NCI-H82 treated with DMSO at 0.1 percent for 48 hours (cell line): ENCODE results near the gene UBE2D3.
"Not testable (repeated sequence)": the region's sequence is repeated elsewhere in the genome, so short reads cannot be mapped to it uniquely, and the experiment has no call there.

Experiments
- DNase-seq: peaks from one replicate; lab custom pipeline; 2025; ENCODE audit not compliant: unreplicated experiment; lab: John Stamatoyannopoulos, UW

UBE2D3 gene

DNA sequence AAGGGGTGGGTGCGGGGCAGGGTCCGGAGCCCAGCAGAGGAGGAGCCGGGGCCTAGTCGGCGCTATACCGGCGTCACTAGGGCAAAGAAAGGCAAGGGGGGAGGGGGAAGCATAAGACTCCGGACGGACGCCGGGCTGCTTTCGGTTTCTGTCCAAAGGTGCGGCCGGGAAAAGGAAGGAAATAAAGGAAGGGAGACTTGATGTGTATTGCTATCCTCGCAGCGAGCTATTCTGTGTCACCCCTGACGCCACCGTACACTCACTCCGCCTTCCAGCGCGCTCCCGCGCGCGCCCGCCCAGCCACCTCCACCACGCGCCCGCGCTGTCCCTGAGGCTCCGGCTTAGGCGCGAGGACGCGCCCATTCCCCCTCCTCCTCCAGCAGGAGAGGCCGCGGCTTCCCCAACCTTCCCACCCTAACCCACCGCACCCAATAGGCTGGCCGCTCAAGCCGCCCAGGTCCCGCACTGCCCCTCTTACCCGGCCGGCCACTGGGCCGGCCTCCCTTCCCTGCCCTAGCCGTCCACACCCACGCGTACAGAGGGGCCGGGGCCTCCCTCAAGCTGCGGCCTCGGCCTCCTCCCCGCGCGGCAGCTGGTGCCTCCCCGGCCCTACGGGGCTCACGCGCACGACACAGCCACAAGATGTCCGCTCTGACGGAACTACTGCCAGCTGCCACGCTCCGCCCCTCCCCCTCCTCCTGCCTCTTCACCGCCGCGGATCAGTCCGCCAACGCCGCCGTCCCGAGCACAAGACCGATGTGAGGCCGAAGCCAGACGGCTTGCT, at the start of gene UBE2D3:
TSS of gene UBE2D3 (minus strand) at position 662 of the 784 bp plus-strand sequence. CDS start 1,043 bp downstream, outside the sequence.
- DNase-seq: peak; percentile 80

DNA sequence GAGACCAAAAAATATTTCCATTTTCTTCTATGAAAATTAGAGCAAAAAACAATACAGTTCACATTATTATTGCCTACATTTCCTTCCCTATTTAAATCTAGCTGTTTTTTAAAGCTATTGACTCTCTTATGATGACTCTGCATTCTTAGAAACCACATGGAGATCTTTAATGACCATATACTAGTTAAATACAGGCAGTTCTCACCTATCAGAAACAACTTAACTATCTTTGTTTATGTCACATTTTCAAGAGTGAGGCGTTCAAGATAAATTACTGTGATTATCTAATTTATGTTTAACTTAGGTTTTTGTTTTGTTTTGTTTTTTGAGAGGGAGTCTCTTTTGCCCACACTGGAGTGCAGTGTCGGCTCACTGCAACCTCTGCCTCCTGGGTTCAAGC, 44.4 kb upstream of the UBE2D3 start:
- no peak for DNase-seq

DNA sequence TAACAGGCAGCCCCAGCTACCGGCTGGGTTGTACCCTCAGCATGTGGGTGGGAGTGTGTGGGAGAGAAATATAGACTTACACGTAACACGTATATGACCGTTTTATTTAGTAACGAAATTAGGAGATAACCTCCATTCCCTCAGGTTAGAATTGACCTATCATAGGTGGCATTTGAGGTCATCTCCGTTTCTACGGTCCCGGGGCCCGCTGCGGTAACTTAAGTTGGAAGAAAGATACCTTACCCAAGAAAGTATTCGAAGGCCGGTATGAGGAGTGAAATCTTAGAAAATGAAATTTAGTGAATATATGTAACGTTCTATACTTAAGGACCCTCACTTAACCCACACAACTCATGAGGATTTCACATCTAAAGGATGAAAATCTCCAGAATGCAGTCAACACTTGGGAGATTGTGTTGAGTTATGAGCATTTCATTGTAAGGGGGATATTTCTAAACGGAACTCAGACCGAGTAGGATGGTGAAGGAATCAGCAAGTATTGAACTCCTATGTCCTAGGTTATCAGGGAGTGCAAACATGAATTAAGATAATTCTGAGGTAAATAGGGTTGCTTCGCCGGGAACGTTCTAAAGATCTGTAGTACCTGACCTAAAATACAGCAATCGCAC, 42.3 kb upstream of the UBE2D3 start:
- no peak for DNase-seq

DNA sequence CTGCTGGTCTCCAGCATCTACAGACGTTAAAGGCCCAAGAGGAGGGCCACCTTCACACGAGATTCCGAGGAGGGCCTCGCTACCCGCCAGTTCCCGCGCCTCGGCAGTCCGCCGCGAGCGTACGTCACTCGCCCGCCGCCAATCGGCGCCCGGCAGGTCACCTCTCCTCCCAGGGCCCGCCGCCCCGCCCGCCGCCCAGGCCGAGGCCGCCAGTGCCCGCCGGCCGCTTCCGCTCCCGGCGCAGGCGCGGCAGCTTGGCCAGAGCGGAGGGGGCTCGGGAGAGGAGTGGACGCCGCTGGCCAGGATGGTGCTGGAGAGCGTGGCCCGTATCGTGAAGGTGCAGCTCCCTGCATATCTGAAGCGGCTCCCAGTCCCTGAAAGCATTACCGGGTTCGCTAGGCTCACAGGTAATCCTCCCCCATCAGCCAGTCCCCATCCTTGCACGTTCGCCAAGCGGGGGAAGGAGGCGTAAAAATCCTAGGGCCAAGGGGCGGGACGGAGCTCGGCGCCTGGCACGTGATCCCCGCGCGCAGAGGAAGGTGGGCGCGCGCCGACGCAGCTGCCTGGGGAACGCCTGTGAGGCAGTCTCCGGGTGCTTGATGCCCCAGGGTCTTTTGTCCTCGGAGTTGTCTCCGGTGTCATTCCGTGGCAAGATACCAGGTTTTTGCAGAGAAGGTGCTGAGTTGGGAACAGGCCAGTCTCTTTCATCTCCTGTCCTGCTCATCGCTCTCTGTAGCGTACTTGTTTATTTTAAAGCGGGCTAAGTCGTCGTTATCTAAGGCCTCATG, 41.6 kb upstream of the UBE2D3 start, which contains the start of gene CISD2:
TSS of gene CISD2 (plus strand) at position 212 of the 788 bp plus-strand sequence. CDS start at position 305, 93 bp downstream.
- DNase-seq: peak; percentile 73

DNA sequence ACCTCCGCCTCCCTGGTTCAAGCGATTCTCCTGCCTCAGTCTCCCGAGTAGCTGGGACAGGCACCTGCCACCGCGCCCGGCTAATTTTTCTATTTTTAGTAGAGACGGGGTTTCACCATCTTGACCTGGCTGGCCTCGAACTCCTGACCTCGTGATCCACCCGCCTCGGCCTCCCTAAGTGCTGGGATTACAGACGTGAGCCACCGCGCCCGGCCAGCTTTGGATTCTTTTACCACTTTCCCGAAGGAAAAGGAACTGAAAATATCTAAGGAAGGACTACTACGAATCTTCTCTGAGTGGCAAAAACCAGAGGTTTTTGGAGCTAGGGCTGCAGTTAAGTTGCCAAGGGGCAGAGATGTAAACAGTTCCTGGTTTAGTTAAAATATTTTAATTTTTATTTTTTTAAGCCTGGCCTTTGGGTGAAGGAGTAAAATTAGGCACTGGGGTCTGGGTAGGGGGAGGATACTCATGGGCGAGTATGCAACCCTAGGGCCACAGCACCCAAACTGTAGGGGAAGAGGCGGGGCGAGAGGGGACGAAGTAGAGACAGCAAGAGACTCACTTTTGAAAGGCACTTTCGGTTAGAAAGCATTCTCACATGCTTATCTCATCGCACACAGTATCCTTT, 40.9 kb upstream of the UBE2D3 start:
- DNase-seq: peak; percentile 58

DNA sequence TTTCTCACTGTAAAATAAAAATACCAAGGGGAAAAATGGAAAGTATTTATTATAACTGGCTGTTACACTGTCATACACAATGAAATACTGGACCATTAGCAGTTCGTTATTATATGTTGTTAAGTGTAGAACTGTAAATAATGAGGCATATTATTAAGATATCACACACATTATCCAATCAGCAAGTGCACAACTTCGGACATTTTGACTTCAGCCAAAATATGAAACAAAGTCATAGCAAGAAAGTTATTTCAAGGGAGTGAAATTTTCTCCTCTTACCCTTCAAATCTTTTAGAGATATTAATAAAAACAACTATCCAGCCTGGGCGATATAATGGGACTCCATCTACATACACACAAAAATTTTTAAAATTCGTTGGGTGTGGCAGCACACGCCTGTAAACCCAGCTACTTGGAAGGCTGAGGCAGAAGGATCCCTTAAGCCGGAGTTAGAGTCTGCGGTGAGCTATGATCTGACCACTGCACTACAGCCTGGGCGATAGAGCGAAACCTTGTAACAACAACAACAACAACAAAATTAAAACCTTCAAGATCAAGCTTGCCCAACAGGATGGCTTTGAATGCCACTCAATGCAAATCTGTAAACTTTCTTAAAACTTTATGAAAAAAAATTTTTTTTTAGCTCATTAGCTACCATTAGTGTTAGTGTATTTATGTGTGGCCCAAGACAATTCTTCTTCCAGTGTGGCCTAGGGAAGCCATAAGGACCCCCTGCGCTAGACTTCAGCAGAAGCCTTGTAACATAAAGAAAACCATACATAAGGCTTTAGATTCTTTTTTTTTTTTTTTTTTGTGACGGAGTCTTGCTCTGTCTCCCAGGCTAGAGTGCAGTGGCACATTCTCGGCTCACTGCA, 40.2 kb upstream of the UBE2D3 start:
- DNase-seq: peak; percentile 1

DNA sequence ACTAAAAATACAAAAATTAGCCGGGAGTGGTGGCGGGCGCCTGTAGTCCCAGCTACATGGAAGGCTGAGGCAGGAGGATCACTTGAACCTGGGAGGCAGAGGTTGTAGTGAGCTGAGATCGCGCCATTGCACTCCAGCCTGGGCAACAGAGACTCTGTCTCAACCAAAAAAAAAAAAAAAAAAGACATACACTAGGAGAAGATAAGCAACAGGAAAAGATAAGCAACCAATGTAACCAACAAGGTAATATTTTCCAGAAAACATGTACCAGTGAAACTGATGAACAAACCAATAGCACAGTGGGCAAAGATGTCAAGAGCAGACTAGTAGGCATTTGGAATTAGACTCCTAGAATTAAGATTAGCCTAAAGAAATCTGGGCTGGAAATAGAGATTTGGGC, 38.0 kb upstream of the UBE2D3 start:
- not testable (repeated sequence) for DNase-seq

DNA sequence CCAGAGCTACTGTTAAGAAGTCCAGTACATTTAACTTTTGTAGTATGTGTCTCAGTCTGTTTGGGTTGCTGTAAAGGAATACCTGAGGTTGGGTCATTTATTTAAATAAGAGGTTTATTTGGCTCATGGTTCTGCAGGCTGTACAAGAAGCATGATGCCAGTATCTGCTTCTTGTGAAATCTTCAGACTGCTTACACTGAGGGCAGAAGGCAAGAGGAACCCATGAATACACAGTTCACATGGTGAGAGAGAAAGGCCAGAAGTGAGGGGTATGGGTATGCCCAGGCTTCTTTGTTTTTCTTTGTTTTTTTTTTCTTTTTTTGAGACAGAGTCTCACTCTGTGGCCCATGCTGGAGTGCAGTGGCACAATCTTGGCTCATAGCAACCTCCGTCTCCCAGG, 35.4 kb upstream of the UBE2D3 start:
- no peak for DNase-seq

DNA sequence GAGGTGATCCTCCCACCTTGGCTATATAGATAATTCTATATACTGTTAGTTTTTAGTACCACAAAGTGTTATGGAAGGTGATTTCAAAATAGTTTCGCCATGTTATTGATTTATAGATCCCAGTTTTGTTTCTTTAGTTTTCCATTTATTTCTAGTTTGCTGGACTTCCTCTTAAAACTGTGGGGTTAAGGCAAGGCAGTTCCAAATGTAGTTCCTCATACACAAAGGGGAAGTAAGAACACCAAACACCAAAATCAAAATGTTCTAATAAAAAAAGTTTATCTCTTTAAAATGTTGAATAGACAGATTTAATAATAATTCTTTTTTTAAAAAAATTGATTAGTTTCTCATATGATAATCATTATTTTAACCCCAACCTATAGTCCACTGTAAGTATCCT, 34.7 kb upstream of the UBE2D3 start:
- DNase-seq: no peak

DNA sequence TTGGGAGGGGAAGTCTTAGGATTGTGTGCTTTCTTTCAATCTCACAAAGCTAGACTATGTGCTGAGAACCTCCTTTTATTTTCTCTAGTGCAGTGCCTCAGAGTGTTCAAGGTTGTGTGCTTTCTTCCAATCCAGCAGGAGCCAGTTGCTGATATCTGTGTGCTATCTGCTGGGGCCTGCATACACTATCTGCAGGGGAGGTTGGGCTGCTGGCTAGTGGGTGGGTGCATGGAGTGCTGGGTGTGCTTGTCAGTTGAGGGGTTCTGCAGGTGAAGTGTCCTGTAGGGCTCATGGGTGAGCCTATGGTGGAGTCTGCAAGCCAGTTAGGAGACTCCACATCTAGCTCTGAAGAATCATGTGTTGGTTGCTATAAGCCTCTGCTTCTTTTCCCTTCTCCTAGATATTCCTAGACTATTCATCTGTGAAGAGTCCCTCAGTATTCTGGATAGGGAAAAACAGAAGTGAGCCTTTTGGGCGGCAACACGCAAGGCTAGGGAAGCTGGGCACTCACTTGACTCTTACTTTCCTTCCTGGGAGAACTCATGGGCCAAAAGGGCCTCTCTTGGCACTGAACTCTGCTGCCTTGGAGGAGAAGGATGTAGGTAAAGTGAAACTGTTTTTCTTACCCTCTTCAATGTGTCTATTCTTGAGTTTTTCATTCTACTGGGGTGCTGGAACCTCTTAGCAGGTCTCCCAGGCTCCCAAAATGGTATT, 33.4 kb upstream of the UBE2D3 start:
- DNase-seq: no peak

DNA sequence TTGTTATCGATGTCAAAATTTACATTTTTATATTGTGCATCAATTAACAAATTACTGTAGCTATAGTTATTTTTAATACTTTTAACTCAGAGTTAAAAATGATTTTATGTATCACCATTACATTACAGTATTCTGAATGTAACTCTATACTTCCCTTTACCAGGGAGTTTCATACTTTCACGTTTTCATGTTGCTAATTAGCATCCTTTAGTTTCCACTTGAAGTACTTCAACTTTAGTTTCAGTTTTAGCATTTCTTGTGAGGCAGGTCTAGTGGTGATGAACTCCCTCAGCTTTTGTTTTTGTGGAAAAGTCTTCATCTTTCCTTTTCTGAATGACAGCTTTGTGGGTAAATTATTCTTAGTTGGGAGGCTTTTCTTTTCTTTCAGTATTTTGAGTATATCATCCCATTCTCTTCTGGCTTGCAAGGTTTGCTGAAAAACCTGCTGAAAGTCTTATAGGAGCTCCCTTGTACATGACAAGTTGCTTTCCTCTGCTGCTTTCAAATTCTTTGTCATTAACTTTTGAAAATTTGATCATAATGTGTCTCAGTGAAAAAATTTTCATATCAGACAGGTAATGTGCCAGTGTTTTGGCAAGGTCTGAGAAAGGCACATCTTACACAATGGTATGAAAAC, 31.6 kb upstream of the UBE2D3 start:
- DNase-seq: no peak

DNA sequence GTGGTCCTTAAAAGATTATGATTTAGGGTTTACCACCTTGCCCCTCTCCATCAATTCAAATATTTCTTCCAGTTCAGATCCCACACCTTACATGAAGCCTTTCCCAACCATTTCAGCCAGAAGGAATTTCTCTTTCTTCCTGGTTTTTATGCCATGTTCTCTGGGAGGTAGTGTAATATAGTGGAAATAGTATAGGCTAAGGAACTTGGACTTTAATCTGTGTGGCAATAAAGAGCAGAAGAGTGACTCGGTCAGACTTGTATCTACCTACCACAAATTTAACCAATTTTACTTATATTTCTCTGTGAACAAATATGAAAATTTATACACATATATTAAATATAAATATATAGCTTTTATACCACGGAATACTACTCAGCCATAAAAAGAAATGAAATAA, 23.0 kb upstream of the UBE2D3 start:
- DNase-seq: no peak

DNA sequence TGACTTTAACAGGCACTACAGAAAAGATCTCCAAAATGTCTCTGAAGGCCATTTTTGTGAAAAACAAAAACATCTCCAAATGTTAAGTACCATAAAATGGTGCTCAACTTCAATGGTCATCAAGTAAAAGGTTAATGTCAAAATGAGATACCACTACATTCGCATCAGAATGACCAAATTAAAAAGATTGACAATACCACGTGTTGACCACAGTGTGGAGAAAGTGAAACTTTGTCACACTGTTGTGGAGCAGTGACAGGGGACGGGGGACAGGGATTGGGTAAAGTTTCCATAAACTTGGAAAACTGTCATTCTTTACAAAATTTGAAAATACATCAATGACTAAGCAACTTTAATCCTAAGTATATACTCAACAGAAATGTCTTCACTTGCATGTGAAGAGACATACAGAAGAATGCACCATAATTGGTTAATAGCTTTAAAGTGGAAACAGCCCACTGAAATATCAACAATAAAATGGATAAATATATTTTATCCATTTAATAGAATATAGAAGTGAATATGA, 22.3 kb upstream of the UBE2D3 start:
- no peak for DNase-seq

DNA sequence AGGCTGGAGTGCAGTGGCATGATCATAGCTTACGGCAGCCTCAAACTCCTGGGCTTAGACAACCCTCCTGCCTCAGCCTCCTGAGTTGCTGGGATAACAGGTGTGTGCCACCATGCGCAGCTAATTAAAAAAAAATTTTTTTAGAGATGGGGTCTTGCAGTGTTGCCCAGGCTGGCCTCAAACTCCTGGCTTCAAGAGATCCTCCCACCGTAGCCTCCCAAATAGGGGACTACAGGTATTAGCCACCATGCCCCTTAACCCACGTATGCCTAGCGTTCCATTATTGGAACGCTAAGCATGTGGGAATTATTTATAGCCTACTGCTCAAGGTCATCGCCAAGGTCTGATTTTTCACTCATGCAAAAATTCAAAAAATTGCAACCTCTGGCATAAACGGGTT, 20.3 kb upstream of the UBE2D3 start:
- DNase-seq: no peak

DNA sequence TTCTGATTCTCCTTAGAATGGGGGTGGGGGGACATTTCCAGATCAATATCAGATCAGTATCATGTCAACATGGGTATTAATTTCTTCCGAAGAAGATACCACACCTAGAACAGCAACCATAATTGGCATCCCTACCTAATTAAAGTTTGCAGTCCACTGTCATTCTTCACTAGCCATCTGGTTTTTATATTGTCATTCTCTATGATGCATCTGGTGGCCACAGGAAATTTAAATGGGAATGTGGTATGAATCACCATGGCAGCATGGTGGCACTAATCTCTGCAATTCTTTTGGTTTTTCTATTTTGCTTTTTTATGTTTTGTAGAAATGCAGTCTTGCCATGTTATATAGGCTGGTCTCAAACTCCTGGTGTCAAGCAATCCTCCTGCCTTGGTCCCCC, 16.6 kb upstream of the UBE2D3 start:
- DNase-seq: no peak

DNA sequence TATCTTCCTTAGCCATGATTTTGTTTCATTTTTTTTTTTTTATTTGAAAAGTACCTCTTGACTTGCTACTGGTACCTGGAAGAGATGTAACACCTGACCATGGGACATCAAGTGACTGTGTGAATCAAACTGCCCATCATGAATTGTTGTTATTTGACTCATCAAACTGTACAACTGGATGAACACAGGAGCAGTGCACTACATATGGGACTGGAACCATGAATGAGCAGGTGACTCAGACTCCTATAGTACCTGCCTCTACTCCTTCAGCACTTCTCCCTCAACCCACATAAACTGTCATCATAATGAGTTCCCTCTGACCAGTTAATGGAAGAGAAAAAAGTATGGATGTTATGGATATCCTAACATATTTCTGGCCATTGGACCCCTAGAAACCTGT, 15.9 kb upstream of the UBE2D3 start:
- DNase-seq: no peak

DNA sequence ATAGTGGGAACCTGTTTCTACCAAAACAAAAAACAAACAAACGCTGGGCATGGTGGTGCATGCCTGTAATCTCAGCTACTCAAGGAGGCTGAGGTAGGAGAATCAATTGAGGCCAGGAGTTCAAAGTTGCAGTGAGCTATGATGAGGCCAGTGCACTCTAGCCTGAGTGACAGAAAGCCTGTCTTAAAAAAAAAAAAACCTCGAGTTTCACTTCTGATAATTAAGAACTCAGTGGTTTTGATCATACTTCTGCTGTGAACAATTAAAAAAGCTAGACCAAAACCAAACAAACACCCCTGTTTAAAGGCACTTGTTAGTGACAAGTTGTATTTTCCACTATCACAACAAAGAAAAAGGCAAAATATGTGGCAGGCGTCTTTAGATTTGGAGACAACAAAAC, 15.0 kb upstream of the UBE2D3 start:
- no peak for DNase-seq

DNA sequence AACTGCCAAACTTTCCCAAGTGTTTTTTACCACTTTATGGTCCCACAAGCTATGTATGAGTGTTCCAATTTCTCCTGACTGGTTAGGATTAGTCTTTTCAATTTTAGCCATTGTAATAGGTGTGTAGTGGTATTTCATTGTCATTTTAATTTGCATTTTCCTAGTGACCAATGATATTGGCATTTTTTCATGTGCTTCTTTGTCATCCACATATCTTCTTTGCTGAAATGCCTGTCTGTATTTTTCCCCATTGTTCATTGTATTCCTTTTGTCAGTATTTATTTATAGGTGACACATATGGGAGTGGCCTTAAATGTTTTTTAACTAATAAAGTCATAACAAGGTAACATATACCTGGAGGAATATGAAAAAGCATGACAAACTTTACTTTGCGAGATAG, 9.2 kb upstream of the UBE2D3 start:
- no peak for DNase-seq

DNA sequence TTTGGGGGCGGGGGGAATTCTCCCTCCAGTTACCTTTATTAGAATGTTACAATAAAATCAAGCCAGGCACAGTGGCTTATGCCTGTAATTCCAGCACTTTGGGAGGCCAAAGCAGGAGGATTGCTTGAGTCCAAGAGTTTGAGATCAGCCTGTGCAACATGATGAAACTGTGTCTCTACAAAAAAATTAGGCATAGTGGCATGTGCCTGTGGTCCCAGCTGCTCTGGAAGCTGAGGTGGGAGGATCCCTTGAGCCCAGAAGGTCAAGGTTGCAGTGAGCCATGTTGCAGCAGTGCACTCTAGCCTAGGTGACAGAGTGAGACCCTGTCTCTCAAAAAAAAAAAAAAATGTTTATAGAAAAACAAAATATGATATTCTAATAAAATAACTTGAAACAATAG, 5.3 kb upstream of the UBE2D3 start:
- DNase-seq: no peak
